ENCODE data around the gene GATC. TPM values are rescaled to one million over a fixed set of nuclear protein-coding genes. Genes with fewer than 3 reads are reported as not detected.

Gene GATC
- total and polyA plus RNA-seq, 9 donors, result 11.9 to 34.7 (median 19.4) TPM

DNA sequence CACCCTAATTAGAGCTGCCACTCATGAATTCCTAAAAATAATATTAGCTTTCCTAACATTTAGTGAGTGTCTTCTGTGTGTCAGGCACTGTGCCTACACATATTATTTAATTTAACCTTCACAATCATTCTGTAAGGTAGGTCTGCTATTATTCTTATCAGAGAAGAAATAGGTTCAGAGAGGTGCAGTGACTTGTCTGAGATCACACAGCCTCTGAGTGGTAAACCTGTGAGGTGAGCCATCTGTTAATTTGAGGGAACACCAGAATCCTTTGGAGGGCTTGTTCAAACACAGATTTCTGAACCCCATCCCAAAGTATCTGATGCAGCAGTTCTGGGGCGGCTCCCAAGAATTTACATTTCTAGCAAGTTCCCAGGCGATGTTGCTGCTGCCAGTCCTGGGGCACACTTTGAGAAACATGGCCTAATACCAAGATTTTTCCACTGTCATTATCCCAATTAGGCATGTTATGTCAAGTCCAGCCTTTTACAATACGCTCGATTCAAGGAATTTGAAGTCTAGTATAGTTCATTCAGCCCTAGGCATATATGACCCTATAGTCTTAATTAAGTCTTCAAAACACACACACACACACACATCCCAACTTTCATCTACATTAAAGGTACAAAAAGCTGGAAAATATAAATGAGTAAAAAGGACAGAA is 28.2 kb upstream of the GATC start:
- no peak overlapping the region for H3K4me3 ChIP-seq
- H3K27me3 ChIP-seq, result no peaks in the 10 kb centered on the region
- intact Hi-C loops (cut with DNase I), result loop anchor here in 1 of 4 donors (10.0 kb wide), 1 partner anchor 53 kb away; the partner anchor contains the start of gene MSI1
- no peak for DNase-seq
- TF ChIP-seq, protein P1, sequence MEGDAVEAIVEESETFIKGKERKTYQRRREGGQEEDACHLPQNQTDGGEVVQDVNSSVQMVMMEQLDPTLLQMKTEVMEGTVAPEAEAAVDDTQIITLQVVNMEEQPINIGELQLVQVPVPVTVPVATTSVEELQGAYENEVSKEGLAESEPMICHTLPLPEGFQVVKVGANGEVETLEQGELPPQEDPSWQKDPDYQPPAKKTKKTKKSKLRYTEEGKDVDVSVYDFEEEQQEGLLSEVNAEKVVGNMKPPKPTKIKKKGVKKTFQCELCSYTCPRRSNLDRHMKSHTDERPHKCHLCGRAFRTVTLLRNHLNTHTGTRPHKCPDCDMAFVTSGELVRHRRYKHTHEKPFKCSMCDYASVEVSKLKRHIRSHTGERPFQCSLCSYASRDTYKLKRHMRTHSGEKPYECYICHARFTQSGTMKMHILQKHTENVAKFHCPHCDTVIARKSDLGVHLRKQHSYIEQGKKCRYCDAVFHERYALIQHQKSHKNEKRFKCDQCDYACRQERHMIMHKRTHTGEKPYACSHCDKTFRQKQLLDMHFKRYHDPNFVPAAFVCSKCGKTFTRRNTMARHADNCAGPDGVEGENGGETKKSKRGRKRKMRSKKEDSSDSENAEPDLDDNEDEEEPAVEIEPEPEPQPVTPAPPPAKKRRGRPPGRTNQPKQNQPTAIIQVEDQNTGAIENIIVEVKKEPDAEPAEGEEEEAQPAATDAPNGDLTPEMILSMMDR (IDR thresholded peaks at IDR 0.05), result no peak
- no peak for TF ChIP-seq EP300 (IDR thresholded peaks at IDR 0.05)
- TF ChIP-seq POLR2A (IDR thresholded peaks at IDR 0.05), result no peak
- 85 to 89% (median 85%) methylated on average over 4 of the region's 4 CpGs for WGBS, 3 donors
- no peak overlapping the region for H3K27ac ChIP-seq
- no peaks in the 10 kb centered on the region for H3K9me3 ChIP-seq
- no peaks in the 10 kb centered on the region for H3K4me1 ChIP-seq (ENCODE audit: insufficient read depth)
- H3K36me3 ChIP-seq, result no peaks in the 10 kb centered on the region

DNA sequence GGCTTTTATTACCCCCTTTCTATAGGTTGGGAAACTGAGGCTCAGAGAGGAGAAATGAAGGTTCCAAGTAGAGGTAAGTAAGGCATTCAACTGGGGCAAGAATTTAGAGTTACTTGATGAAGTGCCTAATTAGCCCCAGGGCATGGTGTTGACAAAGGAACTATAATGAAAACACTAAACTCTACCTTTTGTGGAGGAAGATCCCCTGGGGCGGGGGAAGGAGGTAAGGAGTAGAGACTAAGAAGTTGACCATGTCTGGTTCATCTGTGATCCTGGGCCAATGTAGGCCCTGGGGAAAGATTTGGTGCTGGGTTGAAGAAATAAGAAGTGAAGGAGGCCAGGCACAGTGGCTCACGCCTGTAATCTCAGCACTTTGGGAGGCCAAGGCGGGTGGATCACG is 24.5 kb upstream of the GATC start:
- no peak overlapping the region for H3K27ac ChIP-seq
- no peak for TF ChIP-seq POLR2A (IDR thresholded peaks at IDR 0.05)
- TF ChIP-seq EP300 (IDR thresholded peaks at IDR 0.05), result no peak
- TF ChIP-seq, protein P1 (IDR thresholded peaks at IDR 0.05), result no peak
- no peak for DNase-seq
- H3K9me3 ChIP-seq, result no peaks in the 10 kb centered on the region
- no peaks in the 10 kb centered on the region for H3K4me1 ChIP-seq (ENCODE audit: insufficient read depth)
- WGBS, 3 donors, result 77 to 86% (median 85%) methylated on average over 4 of the region's 4 CpGs
- H3K4me3 ChIP-seq, result no peak overlapping the region
- intact Hi-C loops (cut with DNase I), result loop anchor here in 1 of 4 donors (5.0 kb wide), 1 partner anchor 64 kb away; no protein-coding TSS in a partner anchor
- no peaks in the 10 kb centered on the region for H3K36me3 ChIP-seq
- H3K27me3 ChIP-seq, result no peaks in the 10 kb centered on the region

DNA sequence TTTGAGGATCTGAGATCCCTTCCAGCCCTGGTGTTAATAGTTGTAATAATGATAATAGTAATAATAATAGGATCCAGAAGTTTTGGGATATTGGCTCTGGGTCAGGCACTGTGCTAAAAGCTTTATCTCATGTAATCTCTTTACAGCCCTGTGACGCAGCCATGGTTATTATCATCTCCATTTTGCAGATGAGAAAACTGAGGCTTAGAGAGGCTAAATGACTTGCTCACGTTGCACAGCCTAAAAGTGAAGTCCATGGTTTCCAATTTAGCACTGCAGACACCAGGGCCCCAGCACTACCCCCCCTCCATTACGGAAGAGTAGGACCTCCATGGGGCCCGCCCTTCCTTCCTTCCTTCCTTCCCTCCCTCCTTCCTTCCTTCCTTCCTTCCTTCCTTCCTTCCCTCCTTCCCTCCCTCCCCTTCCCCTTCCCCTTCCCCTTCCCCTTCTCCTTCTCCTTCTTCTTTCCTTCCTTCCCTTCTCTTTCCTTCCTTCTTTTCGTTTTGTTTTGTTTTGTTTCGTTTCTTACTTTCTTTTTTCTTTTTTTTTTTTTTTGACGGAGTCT is 23.3 kb upstream of the GATC start:
- intact Hi-C loops (cut with DNase I), result loop anchor here in 1 of 4 donors (5.0 kb wide), 1 partner anchor 66 kb away; no protein-coding TSS in a partner anchor
- Histone ChIP-seq H3K4me1 (ENCODE audit: insufficient read depth) (no peaks in the 10 kb centered on the region), H3K4me3 (no peak overlapping the region), H3K9me3 (no peaks in the 10 kb centered on the region), H3K27ac (no peak overlapping the region), H3K36me3 (no peaks in the 10 kb centered on the region), H3K27me3 (no peaks in the 10 kb centered on the region)
- DNase-seq, result no peak
- 52 to 68% (median 67%) methylated on average over 7 of the region's 7 CpGs for WGBS, 3 donors
- TF ChIP-seq POLR2A (IDR thresholded peaks at IDR 0.05) (no peak), EP300 (IDR thresholded peaks at IDR 0.05) (no peak)
- TF ChIP-seq, protein P1 (IDR thresholded peaks at IDR 0.05), result no peak

DNA sequence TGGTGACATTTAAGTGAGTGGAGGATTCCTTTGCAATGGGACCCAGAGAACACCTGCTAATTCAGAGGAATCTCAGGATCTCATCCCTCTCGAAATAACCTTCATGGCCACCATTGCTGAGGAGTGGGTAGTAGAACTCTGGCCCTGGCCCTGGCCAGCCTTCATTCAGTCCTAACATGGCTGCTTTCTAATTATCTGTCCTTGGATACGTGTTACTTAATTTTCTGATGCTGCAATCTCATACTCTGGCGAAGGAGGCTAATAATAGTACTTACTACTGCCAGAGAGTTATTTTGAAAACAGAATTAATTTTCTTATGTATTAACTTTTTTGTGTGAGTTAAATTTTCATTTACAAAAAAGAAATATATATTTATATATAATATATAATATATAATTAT is 20.4 kb upstream of the GATC start:
- 57 to 77% (median 67%) methylated on average over 3 of the region's 3 CpGs for WGBS, 3 donors
- Histone ChIP-seq H3K4me3 (no peak overlapping the region), H3K4me1 (ENCODE audit: insufficient read depth) (no peaks in the 10 kb centered on the region), H3K36me3 (no peaks in the 10 kb centered on the region), H3K9me3 (no peaks in the 10 kb centered on the region), H3K27me3 (no peaks in the 10 kb centered on the region), H3K27ac (no peak overlapping the region)
- intact Hi-C loops (cut with DNase I), result loop anchor here in 1 of 4 donors (5.0 kb wide), 1 partner anchor 68 kb away; no protein-coding TSS in a partner anchor
- no peak for DNase-seq
- TF ChIP-seq, protein P1 (IDR thresholded peaks at IDR 0.05), result no peak
- TF ChIP-seq POLR2A (IDR thresholded peaks at IDR 0.05), result no peak
- TF ChIP-seq EP300 (IDR thresholded peaks at IDR 0.05), result no peak
